Measurements from ENCODE around the gene COL5A1.

DNA sequence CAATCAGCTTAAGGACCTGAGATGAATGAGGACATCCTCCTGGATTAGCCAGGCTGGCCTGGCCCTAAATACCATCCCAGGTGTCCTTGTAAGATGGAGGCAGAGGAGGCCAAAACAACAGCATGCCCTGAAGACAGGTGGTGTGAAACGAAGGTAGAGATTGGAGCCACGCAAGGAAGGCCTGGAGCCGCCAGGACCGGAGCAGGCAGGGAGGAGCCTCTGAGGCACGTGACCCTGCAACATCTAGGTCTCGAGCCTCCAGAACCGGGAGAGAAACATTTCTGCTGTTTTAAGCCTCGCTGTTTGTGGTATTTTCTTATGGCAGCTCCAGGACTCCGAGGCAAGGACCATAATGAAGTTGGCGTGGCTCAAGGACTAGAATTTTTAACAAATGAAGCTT, 9.7 kb upstream of the COL5A1 start:
- TF ChIP-seq, protein P1, sequence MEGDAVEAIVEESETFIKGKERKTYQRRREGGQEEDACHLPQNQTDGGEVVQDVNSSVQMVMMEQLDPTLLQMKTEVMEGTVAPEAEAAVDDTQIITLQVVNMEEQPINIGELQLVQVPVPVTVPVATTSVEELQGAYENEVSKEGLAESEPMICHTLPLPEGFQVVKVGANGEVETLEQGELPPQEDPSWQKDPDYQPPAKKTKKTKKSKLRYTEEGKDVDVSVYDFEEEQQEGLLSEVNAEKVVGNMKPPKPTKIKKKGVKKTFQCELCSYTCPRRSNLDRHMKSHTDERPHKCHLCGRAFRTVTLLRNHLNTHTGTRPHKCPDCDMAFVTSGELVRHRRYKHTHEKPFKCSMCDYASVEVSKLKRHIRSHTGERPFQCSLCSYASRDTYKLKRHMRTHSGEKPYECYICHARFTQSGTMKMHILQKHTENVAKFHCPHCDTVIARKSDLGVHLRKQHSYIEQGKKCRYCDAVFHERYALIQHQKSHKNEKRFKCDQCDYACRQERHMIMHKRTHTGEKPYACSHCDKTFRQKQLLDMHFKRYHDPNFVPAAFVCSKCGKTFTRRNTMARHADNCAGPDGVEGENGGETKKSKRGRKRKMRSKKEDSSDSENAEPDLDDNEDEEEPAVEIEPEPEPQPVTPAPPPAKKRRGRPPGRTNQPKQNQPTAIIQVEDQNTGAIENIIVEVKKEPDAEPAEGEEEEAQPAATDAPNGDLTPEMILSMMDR (IDR thresholded peaks at IDR 0.05): no peak
- no peak for TF ChIP-seq POLR2A (IDR thresholded peaks at IDR 0.05)
